GM12878 (cell line): ENCODE results near the gene CNTNAP2. TPM values are rescaled to one million over a fixed set of nuclear protein-coding genes. Genes with fewer than 3 reads are reported as not detected.

Experiments used
- CREM ChIP-seq: IDR thresholded peaks from 2 replicates; pipeline ENCODE4 v1.6.1; 2014; ENCODE audit warnings: antibody characterized with exemption, low read depth
- CTCF ChIP-seq, 3 experiments: IDR thresholded peaks in 2 of 3; conservative IDR thresholded peaks in 1 of 3; 2 replicates each; pipeline ENCODE4 v1.5.1; 2011; ENCODE audit warnings: low read depth in 3 of 3, low read length in 3 of 3, mild to moderate bottlenecking in 3 of 3, control low read depth in 2 of 3, moderate library complexity in 2 of 3, inconsistent platforms in 1 of 3, mixed read lengths in 1 of 3; ENCODE audit not compliant: control insufficient read depth in 2 of 3, insufficient read depth in 1 of 3; ENCODE audit errors: extremely low read depth in 1 of 3
- MYB ChIP-seq: fragments of 150-350 bp; IDR thresholded peaks from 2 replicates; pipeline ENCODE4 v1.6.1; 2014; ENCODE audit warnings: mild to moderate bottlenecking, low read depth, low read length, borderline replicate concordance
- MYC ChIP-seq: IDR thresholded peaks from 2 replicates; pipeline ENCODE4 v1.6.1; 2011; ENCODE audit warnings: mild to moderate bottlenecking, low read length, moderate library complexity, inconsistent platforms; ENCODE audit not compliant: insufficient read depth, insufficient replicate concordance, insufficient read length, severe bottlenecking
- RBBP5 ChIP-seq: fragments of 200-600 bp; sonication (generic); conservative IDR thresholded peaks from 2 replicates; pipeline ENCODE4 v1.6.1; 2016
- ZBTB11 ChIP-seq: fragments of 450-650 bp; formaldehyde crosslinking; IDR thresholded peaks from 2 replicates; pipeline ENCODE4 v1.5.0; 2022; ENCODE audit warnings: mild to moderate bottlenecking, missing genetic modification characterization
- ZNF384 ChIP-seq: IDR thresholded peaks from 2 replicates; pipeline ENCODE4 v1.6.1; 2012; ENCODE audit warnings: low read depth, mild to moderate bottlenecking, low read length, improper control_type of control experiment, borderline replicate concordance
- polyA plus RNA-seq, 11 experiments: library from polyadenylated mRNA; depleted of rRNA in 4 of 11; unstranded in 6 of 11; stranded (reverse) in 5 of 11; fragments of >200 nt; fragmentation: Nextera tagmentation in 4 of 11; fragmentation: Illumina TruSeq in 1 of 11; extraction: Ambion mirVana in 4 of 11; extraction: Trizol in 1 of 11; gene quantifications; 1 replicate in 1 of 11; 2 replicates in 10 of 11; pipeline versions ENCODE4 v1.2.1 to v1.2.3, GENCODE V29; 2011 to 2016; ENCODE audit warnings: inconsistent platforms in 2 of 11, missing spikeins in 2 of 11, low read depth in 1 of 11
- total RNA-seq, 4 experiments: library from RNA; depleted of rRNA in 3 of 4; stranded (reverse); fragments of >200 nt in 3 of 4; fragmentation: Illumina TruSeq in 1 of 4; extraction: Trizol in 1 of 4; gene quantifications; 2 replicates each; pipeline versions ENCODE4 v1.2.1 to v1.2.3, GENCODE V29; 2013 to 2021

The CNTNAP2 gene
- total and polyA plus RNA-seq, 10 of the 15 experiments (the other 5 are each of a cell fraction or from before 2014, with no cell fraction given): 0.03 to 0.08 (median 0.03) TPM; not detected in 7

- TF ChIP-seq CTCF (IDR thresholded peaks at IDR 0.05 in 2 of 3, conservative IDR thresholded peaks at IDR 0.05 in 1 of 3; ENCODE audit: control insufficient read depth in 2 of 3, extremely low read depth in 1 of 3, insufficient read depth in 1 of 3, low read depth in 3 of 3, low read length in 3 of 3) (no peak), ZBTB11 (CRISPR knock-in tag) (no peak), RBBP5 (no peak), CREM (no peak), MYB (no peak), ZNF384 (no peak), MYC (no peak)
Observed at GRCh38 chr7:147878912-147879661, 1762.5 kb downstream of the CNTNAP2 start (continued).
